Prostate gland (tissue), 2 donors: ENCODE results near the gene TCF7L1. TPM values are rescaled to one million over a fixed set of nuclear protein-coding genes. Genes with fewer than 3 reads are reported as not detected.

Experiments
- DNase-seq: peaks from one replicate; pipeline ENCODE4 v3.0.0-alpha.2; 2019; ENCODE audit warnings: low spot score
- H3K27ac ChIP-seq, 2 donors: fragments of 200-600 bp; sonication (generic); 2 replicates each; pipeline ENCODE4 v1.5.1; 2017 to 2019
- H3K27me3 ChIP-seq: fragments of 200-600 bp; sonication (generic); replicated peaks from 2 replicates; pipeline ENCODE4 v1.5.1; 2019; ENCODE audit not compliant: insufficient read depth
- H3K36me3 ChIP-seq, 2 donors: fragments of 200-600 bp; sonication (generic); 1 replicate in 1 of 2; 2 replicates in 1 of 2; pipeline versions ENCODE4 v1.5.1 to v1.8.1; 2017 to 2019
- H3K4me1 ChIP-seq: fragments of 200-600 bp; sonication (generic); replicated peaks from 2 replicates; pipeline ENCODE4 v1.5.1; 2019
- H3K4me3 ChIP-seq, 2 donors: fragments of 200-600 bp; sonication (generic); 2 replicates each; pipeline ENCODE4 v1.5.1; 2017 to 2019
- H3K9me3 ChIP-seq: fragments of 200-600 bp; sonication (generic); 2 replicates; pipeline ENCODE4 v1.5.1; 2017
- POLR2A ChIP-seq: fragments of 450-650 bp; IDR thresholded peaks from one replicate; pipeline ENCODE4 v1.6.1; 2016; ENCODE audit warnings: antibody characterized with exemption, mild to moderate bottlenecking
- POLR2AphosphoS5 ChIP-seq: sonication (generic); formaldehyde crosslinking; IDR thresholded peaks from one replicate; pipeline ENCODE4 v1.6.1; 2017; ENCODE audit warnings: antibody characterized with exemption
- WGBS: methylation state at CpG from one replicate; pipeline ENCODE4 v1.1.5; 2018; 5-methylcytosine and 5-hydroxymethylcytosine counted together
- intact Hi-C: fragments of 100-400 bp; cut with DNase I; formaldehyde crosslinking; loops from one replicate; pipeline ENCODE4 v1.14.2; 2022
- total RNA-seq, 2 donors: library from RNA; depleted of rRNA; stranded (reverse); fragments of >200 nt; gene quantifications; one replicate each; pipeline ENCODE4 v1.1.0, GENCODE V29; 2016
- TF ChIP-seq, protein P1 (sequence below), 4 experiments: fragments of 200-600 bp in 2 of 4; fragments of 450-650 bp in 2 of 4; sonication (generic) in 2 of 4; IDR thresholded peaks; 1 replicate in 3 of 4; 2 replicates in 1 of 4; pipeline ENCODE4 v1.5.1; 2016 to 2019; ENCODE audit warnings: antibody characterized with exemption in 4 of 4, mild to moderate bottlenecking in 2 of 4, moderate library complexity in 2 of 4

The TCF7L1 gene
- total RNA-seq, 2 donors from 2014 or later: 2.6 to 7.0 TPM

DNA sequence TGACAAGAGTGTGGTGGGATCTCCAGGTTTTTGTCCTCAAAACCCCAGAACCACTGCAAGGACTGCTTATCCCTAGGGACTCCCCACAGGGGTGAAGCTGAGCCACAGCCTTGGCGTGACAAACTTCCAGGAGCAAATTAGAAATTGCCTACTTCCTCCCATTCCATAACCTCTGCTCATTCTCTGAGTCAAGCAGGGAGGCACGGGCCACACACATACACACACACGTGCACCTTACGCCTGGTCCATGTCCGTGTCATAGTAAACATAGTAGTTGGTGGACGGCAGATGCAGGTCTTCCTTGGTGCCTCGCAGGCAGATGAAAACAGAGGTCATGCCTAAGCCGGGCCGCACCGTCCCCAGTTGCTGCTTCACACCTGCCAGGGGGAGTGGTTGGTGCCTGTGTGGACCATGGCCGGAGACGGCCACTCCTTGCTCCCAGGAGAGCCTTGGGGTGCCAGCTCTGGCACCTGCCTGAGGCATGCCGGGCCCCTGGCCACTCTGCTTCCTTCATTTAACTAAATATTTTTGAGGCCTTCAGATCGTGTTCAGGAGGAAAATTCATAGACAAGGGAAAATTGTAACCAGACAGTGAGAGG is 211.3 kb downstream of the TCF7L1 start:
- intact Hi-C loops: no loop called here
- 85% methylated on average over 14 of the region's 14 CpGs for WGBS
- no peaks in the 10 kb centered on the region for H3K9me3 ChIP-seq
- TF ChIP-seq POLR2AphosphoS5 (no peak), POLR2A (no peak)
- TF ChIP-seq, protein P1, sequence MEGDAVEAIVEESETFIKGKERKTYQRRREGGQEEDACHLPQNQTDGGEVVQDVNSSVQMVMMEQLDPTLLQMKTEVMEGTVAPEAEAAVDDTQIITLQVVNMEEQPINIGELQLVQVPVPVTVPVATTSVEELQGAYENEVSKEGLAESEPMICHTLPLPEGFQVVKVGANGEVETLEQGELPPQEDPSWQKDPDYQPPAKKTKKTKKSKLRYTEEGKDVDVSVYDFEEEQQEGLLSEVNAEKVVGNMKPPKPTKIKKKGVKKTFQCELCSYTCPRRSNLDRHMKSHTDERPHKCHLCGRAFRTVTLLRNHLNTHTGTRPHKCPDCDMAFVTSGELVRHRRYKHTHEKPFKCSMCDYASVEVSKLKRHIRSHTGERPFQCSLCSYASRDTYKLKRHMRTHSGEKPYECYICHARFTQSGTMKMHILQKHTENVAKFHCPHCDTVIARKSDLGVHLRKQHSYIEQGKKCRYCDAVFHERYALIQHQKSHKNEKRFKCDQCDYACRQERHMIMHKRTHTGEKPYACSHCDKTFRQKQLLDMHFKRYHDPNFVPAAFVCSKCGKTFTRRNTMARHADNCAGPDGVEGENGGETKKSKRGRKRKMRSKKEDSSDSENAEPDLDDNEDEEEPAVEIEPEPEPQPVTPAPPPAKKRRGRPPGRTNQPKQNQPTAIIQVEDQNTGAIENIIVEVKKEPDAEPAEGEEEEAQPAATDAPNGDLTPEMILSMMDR (IDR thresholded peaks at IDR 0.05): no peak
- peaks cover 0 to 6% of the 10 kb centered on the region in 2 donors for H3K36me3 ChIP-seq
- no peaks in the 10 kb centered on the region for H3K4me1 ChIP-seq
- no peak overlapping the region for H3K27ac ChIP-seq
- no peak overlapping the region for H3K4me3 ChIP-seq
- no peaks in the 10 kb centered on the region for H3K27me3 ChIP-seq
- DNase-seq: no peak

DNA sequence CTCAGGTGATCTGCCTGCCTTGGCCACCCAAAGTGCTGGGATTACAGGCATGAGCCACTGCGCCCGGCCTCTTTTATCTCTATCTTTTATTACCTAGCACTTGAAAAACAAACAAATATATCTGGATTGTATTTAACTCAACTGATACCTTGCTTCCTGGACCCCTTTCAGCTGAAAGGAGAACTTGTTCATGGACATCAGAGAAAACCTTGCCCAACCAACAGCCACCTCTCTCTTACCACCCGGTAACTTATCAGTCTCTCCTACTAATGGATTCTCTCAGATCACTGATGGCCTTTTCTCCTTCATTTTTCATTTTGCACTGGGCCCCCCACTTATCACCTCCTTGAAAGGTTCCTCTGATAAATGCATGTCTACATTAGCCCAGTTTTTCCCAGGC is 214.4 kb downstream of the TCF7L1 start:
- no peaks in the 10 kb centered on the region for H3K4me1 ChIP-seq
- H3K27ac ChIP-seq: no peak overlapping the region
- H3K9me3 ChIP-seq: no peaks in the 10 kb centered on the region
- H3K4me3 ChIP-seq: no peak overlapping the region
- peaks cover 4 to 6% of the 10 kb centered on the region in 2 donors for H3K36me3 ChIP-seq
- TF ChIP-seq, protein P1 (IDR thresholded peaks at IDR 0.05): no peak
- TF ChIP-seq POLR2A (no peak), POLR2AphosphoS5 (no peak)
- H3K27me3 ChIP-seq: no peaks in the 10 kb centered on the region
- DNase-seq: no peak
- intact Hi-C loops: no loop called here
- WGBS: 82% methylated on average over 3 of the region's 3 CpGs

DNA sequence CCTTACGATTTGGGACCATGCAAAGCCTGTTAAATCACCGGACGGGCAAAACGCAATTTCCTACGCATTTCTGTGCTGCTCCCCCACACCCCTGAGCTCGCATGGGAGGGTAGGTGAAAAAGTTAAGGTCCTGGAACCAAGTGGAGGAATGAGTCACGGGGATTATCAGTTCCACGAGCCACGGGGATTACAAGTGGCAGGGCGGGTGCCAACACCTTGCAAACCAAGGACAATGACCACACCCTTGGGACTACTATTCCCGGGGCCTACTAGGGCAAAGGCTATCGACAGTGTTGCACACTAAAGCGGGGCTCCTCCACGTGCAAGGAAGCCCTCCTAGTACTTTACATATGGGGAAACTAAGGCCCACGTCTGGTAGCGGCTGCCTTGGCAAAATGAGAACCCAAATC is 220.7 kb downstream of the TCF7L1 start:
- Histone ChIP-seq H3K4me3 (peak overlapping the region; percentile 54 to 73), H3K27me3 (no peaks in the 10 kb centered on the region), H3K4me1 (no peaks in the 10 kb centered on the region), H3K27ac (peak overlapping the region; percentile 76 to 79), H3K9me3 (no peaks in the 10 kb centered on the region), H3K36me3 (peaks cover 0 to 4% of the 10 kb centered on the region in 2 donors)
- 8% methylated on average over 16 of the region's 16 CpGs for WGBS
- peak; percentile 32 for DNase-seq
- TF ChIP-seq POLR2AphosphoS5 (no peak), POLR2A (no peak)
- TF ChIP-seq, protein P1 (IDR thresholded peaks at IDR 0.05): no peak
- intact Hi-C loops: loop anchor here (1.0 kb wide), 1 partner anchor 26 kb away; no protein-coding TSS in a partner anchor

DNA sequence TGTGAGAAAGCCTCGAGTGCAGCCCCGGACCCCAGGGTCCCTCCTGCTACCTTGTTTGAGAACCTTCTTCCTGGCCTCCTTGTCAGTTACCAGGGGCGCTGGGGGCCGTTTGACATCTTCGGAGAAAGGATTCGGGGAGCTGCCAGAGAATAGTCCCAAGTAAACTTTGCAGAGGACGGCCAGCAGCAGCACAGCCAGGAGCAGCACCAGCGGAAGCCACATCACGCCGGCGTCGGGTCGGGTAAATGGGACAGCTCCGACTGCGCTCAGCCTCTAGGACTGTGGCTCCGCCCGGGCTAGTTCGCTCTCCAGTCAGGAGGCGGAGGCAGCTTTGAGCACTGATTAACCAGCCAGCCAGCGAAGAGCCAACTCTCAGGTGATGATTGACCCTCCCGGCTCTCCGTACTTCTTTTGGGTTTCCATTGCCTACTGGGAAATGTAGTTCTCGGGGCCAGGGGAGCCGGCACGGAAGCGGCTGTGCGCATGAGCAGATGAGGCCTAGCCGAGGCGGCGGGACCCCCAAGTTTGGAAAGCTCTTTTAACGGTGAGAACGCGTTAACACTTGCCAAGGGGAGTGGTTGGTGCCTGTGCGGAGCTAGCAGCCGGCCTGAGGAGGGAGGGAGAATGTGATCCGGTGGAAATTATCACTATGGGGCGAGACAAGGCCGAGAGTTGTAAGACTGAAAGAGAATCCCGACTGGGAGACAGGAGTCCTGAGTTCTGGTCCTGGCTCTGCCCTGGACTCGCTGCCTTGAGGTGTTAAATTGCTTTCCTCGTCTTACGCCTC is 221.3 kb downstream of the TCF7L1 start, which contains the start of the genes ELMOD3 and RETSAT:
Gene ELMOD3 (plus strand): TSS at position 484 of the 787 bp plus-strand sequence. CDS start 2,430 bp downstream, outside the sequence.
Gene RETSAT (minus strand): TSS at position 243 of the 787 bp plus-strand sequence. CDS start 21 bp downstream, at position 222.
- Histone ChIP-seq H3K27me3 (no peaks in the 10 kb centered on the region), H3K27ac (peak within 1 kb of the TSS; percentile 76 to 79), H3K9me3 (no peaks in the 10 kb centered on the region), H3K36me3 (peaks cover 0 to 4% of the 10 kb centered on the region in 2 donors), H3K4me1 (no peaks in the 10 kb centered on the region), H3K4me3 (peak within 1 kb of the TSS; percentile 54 to 73)
- DNase-seq: peak; percentile 99
- intact Hi-C loops: loop anchor here (1.0 kb wide), 1 partner anchor 26 kb away; no protein-coding TSS in a partner anchor
- WGBS: under 1% methylated on average over 42 of the region's 42 CpGs
- TF ChIP-seq POLR2A (peak; percentile 95), POLR2AphosphoS5 (peak; percentile 99)
- TF ChIP-seq, protein P1 (IDR thresholded peaks at IDR 0.05): peak in 2 of 4 experiments; percentile 42 to 49
